Caki2 (cell line): ENCODE results near the gene XPNPEP2. TPM values are rescaled to one million over a fixed set of nuclear protein-coding genes. Genes with fewer than 3 reads are reported as not detected.

Experiments used
- DNase-seq: peaks from one replicate; pipeline ENCODE4 v3.0.0-alpha.2; 2015; ENCODE audit warnings: low read depth
- in situ Hi-C: cut with HindIII; loops from 2 replicates; pipeline ENCODE4 v1.10.0; 2016; ENCODE audit warnings: low sequenced_read_pairs, low pct_unique_long_range_greater_than_20kb, mixed read lengths
- total RNA-seq: library from RNA; depleted of rRNA; stranded (reverse); fragments of >200 nt; shearing (Covaris generic); gene quantifications from 2 replicates; pipeline ENCODE4 v1.2.3, GENCODE V29; 2014; ENCODE audit warnings: low replicate concordance; rRNA removed

Gene XPNPEP2, protein sequence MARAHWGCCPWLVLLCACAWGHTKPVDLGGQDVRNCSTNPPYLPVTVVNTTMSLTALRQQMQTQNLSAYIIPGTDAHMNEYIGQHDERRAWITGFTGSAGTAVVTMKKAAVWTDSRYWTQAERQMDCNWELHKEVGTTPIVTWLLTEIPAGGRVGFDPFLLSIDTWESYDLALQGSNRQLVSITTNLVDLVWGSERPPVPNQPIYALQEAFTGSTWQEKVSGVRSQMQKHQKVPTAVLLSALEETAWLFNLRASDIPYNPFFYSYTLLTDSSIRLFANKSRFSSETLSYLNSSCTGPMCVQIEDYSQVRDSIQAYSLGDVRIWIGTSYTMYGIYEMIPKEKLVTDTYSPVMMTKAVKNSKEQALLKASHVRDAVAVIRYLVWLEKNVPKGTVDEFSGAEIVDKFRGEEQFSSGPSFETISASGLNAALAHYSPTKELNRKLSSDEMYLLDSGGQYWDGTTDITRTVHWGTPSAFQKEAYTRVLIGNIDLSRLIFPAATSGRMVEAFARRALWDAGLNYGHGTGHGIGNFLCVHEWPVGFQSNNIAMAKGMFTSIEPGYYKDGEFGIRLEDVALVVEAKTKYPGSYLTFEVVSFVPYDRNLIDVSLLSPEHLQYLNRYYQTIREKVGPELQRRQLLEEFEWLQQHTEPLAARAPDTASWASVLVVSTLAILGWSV
- not detected in 2 replicates for total RNA-seq

DNA sequence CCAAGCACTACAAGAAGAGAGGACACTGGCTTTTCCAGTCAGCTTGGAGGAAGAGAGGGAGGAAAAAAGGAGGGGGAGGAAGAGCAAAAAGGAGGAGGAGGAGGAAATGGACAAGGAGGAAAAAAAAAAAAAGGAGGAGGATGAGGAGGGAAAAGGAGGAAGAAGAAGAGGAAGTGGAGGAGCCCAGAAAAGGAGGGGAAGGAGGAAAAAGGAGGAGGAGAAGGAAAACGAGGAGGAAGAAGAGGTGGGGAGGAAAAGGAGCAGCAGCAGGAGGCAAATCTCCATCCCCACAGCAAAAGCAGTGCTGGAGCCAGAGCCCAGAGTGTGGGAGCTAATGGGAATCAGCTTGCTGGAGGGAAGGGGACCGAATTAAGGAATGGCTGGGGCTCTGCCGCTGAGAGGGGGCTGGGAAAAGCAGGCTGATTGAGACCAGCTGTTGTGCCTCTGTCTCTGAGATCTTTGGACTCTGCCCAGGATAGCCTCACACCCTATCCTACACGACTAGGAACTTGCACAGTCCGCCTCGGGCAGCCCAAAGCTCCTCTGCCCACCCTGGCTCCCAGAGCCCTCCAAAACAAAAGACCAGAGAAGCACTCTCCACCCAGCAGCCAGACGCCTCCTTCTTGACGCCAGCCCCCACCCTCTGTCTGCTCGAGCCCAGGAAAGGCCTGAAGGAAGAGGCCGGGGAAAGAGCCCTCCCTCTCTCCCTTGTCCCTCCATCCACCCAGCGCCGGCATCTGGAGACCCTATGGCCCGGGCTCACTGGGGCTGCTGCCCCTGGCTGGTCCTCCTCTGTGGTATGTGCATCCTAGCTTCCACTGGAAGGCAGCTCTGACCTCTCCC lies at the start of gene XPNPEP2:
TSS of gene XPNPEP2 (plus strand) at position 514 of the 843 bp plus-strand sequence. CDS start at position 749, 235 bp downstream.
- in situ Hi-C loops: no loop called here
- no peak for DNase-seq

DNA sequence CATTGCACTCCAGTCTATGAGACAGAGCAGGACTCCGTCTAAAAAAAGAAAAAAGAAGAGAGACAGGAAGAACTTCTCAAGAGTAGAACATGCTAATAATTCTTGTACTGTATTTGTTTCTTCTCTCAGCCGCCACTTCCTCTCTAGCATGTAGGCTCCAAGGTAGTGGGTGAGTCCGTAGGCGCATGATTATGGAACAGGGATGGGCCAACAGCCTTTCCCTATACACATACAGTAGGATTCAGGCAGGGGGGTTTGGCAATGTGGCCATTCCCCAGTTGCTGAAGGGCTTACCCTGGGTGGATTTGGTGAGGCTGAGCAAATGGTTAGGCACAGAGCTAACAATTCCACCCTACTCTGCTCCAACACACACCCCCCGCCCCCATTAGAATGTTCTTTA lies 49.0 kb upstream of the XPNPEP2 start:
- in situ Hi-C loops: no loop called here
- DNase-seq: no peak

DNA sequence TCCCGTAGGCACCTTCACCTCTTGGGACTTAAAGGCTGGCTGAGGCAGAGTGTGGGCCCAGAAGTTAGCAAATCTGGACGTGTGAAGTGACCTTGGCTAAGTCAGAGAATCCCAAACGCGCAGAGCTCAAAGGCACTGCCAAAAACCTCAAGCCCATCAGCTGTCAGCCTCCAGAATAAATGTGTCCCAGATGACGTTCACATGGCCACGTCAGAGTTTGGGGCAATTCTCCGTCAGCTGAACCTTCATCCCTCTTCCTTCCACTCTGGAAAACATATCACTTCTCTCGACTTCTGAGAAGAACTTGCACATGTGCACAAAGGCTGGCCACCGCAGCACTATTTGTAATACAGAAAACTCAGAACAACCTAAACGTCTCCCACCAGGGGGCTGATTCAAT lies 48.3 kb upstream of the XPNPEP2 start:
- DNase-seq: no peak
- in situ Hi-C loops: no loop called here

DNA sequence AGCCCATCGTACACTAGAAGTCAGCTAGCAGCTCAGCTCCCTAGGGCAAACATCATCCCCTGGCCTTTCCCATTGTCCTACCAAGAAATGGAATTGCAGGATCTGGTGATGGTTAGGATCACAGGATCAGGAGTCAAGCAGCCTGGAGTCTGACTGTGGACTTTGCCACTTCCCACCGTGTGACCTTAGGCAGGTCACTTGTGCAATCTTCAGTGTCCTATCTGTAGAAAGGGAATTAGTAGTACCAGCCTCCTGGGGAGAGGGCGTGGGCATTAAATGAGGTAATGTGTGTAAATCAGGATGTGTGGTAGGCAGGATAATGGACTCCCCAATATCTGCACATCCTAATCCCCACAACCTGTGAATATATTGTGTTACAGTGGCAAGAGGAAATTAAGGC lies 45.4 kb upstream of the XPNPEP2 start:
- no peak for DNase-seq
- in situ Hi-C loops: no loop called here

DNA sequence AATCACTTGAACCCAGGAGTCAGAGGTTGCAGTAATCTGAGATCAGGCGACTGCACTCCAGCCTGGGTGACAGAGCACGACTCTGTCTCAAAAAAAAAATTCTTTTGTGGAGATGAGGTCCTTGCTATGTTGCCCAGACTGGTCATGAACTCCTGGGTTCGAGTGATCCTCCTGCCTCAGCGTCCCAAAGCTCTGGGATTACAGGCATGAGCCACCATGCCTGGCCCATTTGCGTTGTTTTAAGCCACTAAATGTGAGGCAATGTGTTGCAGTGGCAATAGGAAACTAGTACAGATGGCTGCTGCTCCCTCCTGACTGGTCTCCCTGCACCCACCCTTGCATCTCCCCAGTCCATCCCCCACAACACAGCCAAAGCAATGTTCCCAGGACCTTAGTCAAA lies 44.0 kb upstream of the XPNPEP2 start:
- in situ Hi-C loops: no loop called here
- DNase-seq: no peak

DNA sequence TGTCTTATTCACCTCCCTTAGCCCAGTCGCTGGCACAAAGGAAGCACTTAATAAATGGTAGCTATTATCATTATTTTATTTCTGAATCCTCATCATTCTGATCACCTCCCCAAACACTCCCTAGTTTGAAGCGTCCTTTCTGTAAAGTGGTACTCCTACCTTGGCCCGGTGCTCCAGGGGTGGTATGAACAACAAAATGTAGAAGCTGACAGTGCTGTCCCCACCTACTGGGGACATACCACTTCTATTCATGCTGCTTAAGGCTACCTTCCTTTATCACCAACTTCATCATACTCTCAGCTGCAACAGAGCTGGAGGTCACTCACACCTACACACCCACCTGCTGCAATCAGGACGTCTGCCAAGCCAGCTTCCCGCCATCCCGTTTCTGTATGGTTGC lies 43.2 kb upstream of the XPNPEP2 start:
- in situ Hi-C loops: no loop called here
- no peak for DNase-seq

DNA sequence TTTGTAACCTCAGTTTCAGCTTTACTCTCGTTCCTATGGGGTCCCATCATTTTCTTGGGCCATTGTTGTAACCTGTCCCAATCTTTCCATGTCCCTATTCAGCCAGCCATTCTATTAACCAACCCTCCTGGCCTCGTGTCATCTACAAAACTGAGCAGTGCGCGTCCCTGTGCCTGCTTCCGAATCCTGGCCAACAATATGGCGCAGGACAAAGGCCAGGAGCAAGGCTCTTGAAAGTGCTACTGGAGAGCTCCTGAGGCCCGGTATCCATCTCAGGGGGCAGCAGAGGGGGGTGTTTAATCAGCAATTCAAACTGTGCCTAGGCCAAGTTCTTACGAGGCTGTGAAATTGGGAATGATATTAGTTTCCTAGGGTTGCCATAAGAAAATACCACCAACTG lies 42.8 kb upstream of the XPNPEP2 start:
- DNase-seq: no peak
- in situ Hi-C loops: no loop called here

DNA sequence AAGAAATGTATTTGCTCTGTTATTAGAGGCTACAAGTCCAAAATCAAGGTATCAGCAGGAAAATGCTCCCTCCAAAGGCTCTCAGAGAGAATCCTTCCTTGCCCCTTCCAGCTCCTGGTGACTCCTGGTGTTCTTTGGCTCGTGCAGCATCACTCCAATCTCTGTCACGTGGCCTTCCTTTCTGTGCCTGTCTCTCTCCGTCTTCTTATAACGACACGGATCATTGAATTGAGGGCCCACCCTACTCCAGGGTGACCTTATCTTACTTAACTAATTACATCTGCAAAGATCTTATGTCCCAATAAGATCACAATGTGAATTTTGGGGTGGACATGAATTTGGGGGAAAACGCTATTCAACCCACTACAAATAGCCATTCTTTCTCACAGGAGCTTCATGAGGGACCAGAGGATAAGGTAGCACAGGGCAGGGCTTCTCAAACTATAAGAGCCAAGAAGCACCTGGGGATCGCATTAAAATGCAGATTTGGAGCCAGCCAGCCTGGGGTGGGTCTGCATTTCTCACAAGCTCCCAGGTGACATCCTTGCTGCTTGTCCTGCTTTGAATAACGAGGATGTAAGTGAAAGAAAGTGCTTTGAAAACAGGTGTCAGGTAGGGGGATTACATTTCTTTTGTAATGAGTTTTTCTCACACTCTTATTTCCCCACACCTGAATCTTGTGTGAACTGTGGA lies 42.2 kb upstream of the XPNPEP2 start:
- in situ Hi-C loops: no loop called here
- no peak for DNase-seq

DNA sequence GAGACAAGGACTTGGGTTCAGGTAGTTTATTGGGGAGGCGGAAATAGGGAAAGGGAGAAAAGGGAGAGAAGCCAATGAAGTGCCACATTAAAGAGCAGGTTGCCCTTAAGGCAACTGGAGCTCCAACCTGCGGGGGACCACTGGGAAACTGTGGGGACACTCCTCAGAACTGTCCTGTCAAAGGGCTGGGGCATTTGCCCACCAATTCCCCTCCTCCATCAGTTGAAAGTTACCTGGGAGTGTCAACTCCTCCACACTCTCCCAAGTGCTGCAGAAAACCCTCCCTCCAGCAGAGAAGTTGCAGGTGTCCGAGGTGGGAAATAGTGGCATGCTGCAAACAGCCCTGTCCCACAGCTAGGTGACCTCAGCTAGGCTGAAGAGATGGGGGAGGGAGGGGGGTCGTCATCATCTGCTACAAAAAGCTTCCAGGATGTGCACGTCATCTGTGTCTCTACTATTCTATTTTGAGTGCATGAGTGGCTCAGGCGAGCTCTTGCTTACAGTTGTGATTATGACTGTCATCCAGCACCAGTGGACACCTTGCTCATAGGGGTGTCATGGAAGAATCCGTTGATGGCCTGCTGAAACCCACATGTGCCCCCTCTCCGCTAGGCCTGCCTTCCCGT lies 41.5 kb upstream of the XPNPEP2 start:
- in situ Hi-C loops: no loop called here
- no peak for DNase-seq

DNA sequence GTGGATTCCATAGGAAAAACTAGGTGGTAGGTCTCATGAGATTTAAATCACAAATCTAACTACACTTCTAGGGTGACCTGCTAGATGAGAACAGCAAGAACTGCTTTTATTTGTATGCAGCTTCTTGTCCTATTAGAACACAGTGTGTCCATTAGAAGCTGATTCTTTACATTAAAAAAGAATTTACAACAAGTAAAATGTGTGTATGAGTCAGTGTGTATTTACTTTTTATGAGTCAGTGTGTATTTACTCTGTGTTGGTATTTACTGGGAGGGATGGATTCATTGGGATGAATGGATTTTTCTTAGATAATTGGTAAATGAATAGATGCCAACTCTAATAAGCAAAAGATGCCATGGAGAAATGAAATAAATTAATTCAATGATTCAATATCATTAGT lies 40.6 kb upstream of the XPNPEP2 start:
- DNase-seq: no peak
- in situ Hi-C loops: no loop called here

DNA sequence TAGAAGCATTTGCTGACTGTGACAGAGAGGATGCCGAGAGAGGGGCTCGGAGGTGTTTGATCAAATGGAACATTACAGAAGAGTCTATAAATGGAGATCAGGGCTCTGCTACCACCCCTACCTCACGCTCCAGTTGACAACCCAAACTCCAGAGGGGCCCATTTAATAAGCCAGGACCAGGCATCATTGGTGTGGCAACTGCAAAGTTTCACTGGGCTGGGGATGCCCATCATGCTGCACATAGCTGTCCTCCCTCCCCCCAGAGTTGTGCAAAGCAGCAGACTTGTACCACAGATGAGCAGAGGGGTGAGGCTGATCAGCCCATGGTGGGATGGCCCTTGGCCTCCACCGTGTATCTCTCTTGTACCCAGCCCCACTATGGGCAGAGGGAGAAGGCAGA lies 38.2 kb upstream of the XPNPEP2 start:
- DNase-seq: no peak
- in situ Hi-C loops: no loop called here

DNA sequence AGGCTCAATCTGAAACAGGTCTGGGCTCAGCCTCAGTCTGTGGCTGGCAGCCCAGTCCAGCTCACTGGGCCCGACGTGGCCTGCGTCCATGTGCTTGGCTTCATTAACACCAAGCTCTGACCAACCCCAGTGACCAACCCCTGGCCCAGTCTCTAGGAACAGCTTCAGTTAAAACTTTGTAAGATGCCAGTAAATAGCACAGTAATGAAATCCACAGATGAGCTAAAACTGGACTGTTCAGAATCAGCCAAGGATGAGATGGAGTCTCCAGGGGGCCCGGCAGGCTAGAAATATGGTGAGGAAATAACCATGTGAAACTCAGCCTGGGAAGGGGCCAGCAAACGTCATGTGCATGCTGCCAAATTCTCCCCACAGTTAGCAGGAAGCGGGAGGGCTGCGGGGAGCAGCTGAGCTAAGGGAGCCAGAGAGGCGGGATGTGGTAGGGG lies 37.1 kb upstream of the XPNPEP2 start:
- in situ Hi-C loops: no loop called here

DNA sequence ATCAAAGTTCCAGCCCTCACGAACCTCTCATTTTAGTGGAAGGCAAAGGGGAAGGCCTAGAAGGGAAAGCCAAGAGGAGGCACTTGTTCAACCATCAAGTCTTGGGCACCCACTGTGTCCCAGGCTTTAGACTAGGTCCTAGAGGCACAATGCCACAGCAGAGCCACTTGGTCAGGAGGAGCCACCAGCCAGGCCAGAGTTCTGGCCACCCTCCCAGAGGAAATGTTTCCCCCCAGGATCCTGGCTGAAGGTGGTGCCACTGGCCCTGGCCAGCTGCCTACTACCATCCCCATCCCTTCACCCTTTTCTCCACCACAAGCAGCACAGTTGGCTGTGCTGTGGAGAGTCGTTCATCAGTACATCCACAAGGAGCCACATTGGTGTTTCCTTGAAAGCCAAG lies 34.3 kb upstream of the XPNPEP2 start:
- no peak for DNase-seq
- in situ Hi-C loops: no loop called here

More for the DNA sequence above, 37.1 kb upstream of the XPNPEP2 start:
- no peak for DNase-seq

DNA sequence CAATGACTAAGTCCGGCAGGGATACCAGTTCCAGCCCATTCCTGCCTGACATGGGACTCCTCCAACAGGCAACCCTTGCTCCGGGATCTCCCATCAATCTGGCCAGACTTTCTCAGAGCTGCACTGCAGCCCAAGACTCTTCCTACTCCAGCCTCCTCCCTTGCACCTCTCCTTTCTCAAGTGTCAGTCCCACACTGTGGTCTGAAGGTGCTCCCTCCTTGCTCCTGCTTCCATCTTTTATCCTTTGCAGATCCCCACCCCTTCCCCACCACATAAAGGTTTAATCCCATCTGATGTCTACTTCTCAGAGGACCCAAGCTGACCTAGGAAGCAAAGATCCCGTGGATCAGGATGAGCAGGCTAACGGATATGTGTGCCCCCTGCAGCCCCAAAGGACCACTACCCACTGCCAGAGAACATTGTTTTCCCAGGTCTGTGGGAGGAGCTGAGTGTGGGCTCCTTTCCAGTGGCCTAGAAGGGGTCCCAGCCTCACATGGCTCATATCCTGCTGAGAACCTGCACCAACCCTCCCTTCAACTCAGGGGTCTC lies 33.3 kb upstream of the XPNPEP2 start:
- in situ Hi-C loops: no loop called here
- no peak for DNase-seq

DNA sequence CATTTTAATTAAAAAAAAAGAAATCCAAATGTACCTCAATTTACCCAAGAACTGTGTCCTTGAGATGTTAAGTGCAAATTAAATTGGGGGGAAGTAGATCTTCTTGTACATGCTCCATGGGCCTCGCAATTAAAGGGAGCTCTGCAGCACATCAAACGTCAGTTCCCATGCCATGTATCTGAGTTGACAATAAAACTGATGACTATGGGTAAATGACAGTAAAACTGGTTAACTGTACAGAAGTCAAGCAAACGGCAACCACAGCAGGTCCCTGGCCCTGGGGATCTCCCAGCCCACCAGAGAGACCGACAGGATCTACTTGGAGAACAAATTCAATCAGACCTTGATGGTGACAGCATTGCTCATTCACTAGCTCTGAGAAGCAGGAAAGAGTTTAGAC lies 32.8 kb upstream of the XPNPEP2 start:
- in situ Hi-C loops: no loop called here
- DNase-seq: no peak

DNA sequence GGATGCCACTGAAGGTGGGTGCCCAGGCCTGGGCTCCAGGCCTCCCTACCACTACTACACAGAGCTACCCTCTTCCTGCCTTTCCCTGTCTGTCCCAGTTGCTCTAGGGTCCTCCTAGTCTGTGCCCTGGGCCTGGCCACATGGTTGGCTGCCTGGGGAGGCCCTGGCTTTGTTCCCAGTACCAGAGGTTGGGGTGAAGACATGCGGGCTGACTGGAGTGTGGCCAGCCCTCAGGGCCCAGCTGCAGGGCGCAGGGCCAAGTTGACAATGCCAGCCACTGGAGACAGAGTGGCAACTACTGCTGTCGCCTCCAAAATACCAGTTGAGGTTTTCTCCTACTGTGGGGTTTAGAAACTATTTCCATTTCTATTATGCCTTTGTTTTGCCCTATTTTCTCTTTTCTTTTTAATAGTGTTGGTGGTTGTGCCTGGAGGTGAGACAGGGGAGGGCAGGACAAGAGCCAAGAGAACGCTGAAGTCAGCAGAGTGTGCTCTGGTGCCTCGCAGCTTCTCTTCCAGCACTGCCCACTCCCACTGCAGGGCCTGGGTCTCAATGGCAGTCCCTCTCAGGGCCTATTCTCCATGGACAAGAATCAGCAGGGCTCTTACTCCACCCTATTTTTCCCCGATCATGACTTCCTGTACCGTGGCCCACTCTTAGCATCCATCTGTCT lies 32.2 kb upstream of the XPNPEP2 start:
- DNase-seq: no peak

DNA sequence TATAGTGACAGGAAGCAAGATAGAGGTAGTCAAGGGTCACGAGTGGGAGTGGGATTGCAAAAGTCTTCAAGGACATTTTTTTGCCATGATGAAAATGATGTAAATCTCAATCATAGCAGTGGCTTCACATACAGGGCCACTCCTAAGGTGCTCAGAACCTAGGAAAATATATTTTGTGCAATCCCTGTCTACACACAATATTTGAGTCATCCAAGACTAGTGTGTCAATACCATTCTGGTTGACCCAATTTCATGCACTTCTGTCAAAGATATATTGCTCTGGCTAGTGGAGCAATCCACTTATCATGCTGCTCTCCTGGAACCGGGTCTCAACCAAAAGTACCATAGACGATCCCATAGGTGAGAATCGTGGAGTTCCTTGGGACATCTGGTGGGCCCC lies 24.2 kb upstream of the XPNPEP2 start:
- in situ Hi-C loops: no loop called here
- DNase-seq: no peak

More for the DNA sequence above, 32.2 kb upstream of the XPNPEP2 start:
- in situ Hi-C loops: no loop called here
